ENCODE data around the gene PCGF3. TPM values are rescaled to one million over a fixed set of nuclear protein-coding genes. Genes with fewer than 3 reads are reported as not detected.

The PCGF3 gene
- total and polyA plus RNA-seq, 2 experiments from 2014 or later = 21.0 to 26.0 TPM

DNA sequence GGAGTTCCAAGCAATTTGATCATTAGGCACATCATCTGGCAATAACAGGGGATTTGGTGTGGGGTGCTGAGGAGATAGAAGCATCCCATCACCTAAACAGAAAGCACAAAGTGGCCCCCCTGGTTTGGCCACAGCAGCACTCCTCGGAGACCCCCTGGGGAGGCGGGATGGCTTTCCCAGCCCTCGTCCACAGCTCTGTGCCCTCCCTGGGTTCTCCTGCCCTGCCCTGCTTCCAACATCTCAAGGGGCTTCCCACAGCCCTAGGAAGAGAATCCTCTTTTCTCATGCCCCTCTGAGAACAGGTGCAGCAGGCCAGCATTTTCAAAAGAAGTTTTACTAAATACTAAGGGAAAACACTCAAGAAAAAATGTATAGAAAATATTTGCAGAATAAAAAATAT, 44.4 kb upstream of the PCGF3 start:
- no peak overlapping the region for H2AFZ ChIP-seq
- H3K9ac ChIP-seq = no peak overlapping the region
- H3F3A ChIP-seq (ENCODE audit: insufficient read depth) = no peaks in the 10 kb centered on the region
- no peak overlapping the region for H3K4me3 ChIP-seq
- H3K4me1 ChIP-seq (ENCODE audit: insufficient read depth) = no peaks in the 10 kb centered on the region
- H3K79me2 ChIP-seq (ENCODE audit: insufficient read depth) = no peaks in the 10 kb centered on the region
- H3K4me2 ChIP-seq (ENCODE audit: unreplicated experiment) = no peak overlapping the region
- in situ Hi-C loops (cut with MboI) = no loop called here
- H3K27ac ChIP-seq = no peak overlapping the region
- TF ChIP-seq EZH2 (IDR thresholded peaks at IDR 0.05; ENCODE audit: insufficient read depth, poor library complexity, severe bottlenecking) = no peak
- no peak for TF ChIP-seq EZH2phosphoT487 (IDR thresholded peaks at IDR 0.05; ENCODE audit: insufficient read depth, low read depth)
- no peaks in the 10 kb centered on the region for H3K27me3 ChIP-seq (replicated peaks; ENCODE audit: insufficient read depth)
- H3K36me3 ChIP-seq (ENCODE audit: low read depth) = no peaks in the 10 kb centered on the region
- H3K9me3 ChIP-seq (ENCODE audit: low read depth) = no peaks in the 10 kb centered on the region
- no peak for DNase-seq
- 32 to 45% methylated on average over 3 of the region's 3 CpGs for WGBS, 2 experiments (ENCODE audit: low coverage in 1 of 2, low lambda C conversion rate in 2 of 2, missing lambda C conversion rate in 2 of 2)
- H3K9me2 ChIP-seq (ENCODE audit: insufficient read depth) = no peaks in the 10 kb centered on the region
- no peaks in the 10 kb centered on the region for H4K20me1 ChIP-seq (ENCODE audit: insufficient read depth)

DNA sequence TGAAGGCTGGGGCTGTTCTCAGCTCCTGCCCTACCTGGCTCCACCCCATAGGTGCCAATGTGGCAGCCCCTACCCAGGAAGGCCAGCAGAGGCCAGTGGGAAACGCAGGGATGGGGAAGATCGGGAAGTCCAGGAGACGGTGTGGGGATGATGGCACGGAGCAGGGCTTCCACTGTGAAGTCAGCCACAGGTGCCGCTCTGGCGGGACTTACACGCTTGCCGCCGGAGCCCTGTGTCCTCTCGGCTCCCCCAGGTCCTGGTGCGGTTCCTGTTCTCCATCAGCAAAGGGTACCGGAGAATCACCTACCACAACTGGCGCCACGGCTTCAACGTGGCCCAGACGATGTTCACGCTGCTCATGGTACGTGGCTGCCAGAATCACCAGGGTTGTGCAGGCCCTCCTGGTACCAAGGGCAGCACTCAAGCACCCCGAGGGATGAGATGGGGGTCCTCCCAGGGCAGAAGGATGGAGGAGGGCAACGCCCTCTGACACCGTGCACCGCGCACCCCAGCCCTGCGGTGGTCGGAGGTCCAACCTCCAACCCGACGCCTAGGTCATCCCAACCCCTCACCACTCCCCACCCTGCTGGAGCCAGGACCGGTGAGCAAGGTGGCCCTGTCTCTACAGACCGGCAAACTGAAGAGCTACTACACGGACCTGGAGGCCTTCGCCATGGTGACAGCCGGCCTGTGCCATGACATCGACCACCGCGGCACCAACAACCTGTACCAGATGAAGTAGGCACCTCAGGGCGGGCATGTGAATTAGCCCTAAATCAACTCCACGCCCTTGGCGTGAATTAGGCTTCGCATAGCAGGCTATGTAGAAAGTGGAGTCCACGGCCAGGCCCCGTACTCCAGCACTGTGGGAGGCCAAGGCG, 43.5 kb upstream of the PCGF3 start:
- Histone ChIP-seq H2AFZ (no peak overlapping the region), H3F3A (ENCODE audit: insufficient read depth) (no peaks in the 10 kb centered on the region), H3K9me2 (ENCODE audit: insufficient read depth) (no peaks in the 10 kb centered on the region), H3K27me3 (replicated peaks; ENCODE audit: insufficient read depth) (no peaks in the 10 kb centered on the region), H3K4me3 (no peak overlapping the region), H3K4me1 (ENCODE audit: insufficient read depth) (no peaks in the 10 kb centered on the region), H3K4me2 (ENCODE audit: unreplicated experiment) (no peak overlapping the region), H4K20me1 (ENCODE audit: insufficient read depth) (no peaks in the 10 kb centered on the region), H3K79me2 (ENCODE audit: insufficient read depth) (no peaks in the 10 kb centered on the region), H3K27ac (no peak overlapping the region), H3K9ac (no peak overlapping the region), H3K9me3 (ENCODE audit: low read depth) (no peaks in the 10 kb centered on the region), H3K36me3 (ENCODE audit: low read depth) (no peaks in the 10 kb centered on the region)
- DNase-seq = no peak
- in situ Hi-C loops (cut with MboI) = no loop called here
- 80 to 86% methylated on average over 42 of the region's 42 CpGs for WGBS, 2 experiments (ENCODE audit: low coverage in 1 of 2, low lambda C conversion rate in 2 of 2, missing lambda C conversion rate in 2 of 2)
- TF ChIP-seq EZH2 (IDR thresholded peaks at IDR 0.05; ENCODE audit: insufficient read depth, poor library complexity, severe bottlenecking) = no peak
- no peak for TF ChIP-seq EZH2phosphoT487 (IDR thresholded peaks at IDR 0.05; ENCODE audit: insufficient read depth, low read depth)

DNA sequence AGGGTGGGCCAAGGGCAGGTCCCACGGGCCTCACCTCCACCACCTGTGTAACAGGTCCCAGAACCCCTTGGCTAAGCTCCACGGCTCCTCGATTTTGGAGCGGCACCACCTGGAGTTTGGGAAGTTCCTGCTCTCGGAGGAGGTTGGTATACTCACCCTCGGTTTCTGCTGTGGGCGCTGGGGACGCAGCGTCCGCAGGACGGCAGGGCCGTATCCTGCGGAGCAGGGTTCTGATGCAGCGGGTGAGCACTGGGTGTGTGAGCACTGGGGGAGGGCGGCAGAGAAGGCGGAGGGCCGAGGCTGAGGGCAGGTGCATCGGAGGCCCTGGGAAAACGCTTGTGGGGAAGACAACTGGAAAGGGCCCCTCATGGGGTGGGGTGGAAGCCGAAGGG, 42.6 kb upstream of the PCGF3 start:
- H3K9me3 ChIP-seq (ENCODE audit: low read depth) = no peaks in the 10 kb centered on the region
- TF ChIP-seq EZH2 (IDR thresholded peaks at IDR 0.05; ENCODE audit: insufficient read depth, poor library complexity, severe bottlenecking) = no peak
- no peak for TF ChIP-seq EZH2phosphoT487 (IDR thresholded peaks at IDR 0.05; ENCODE audit: insufficient read depth, low read depth)
- H3K36me3 ChIP-seq (ENCODE audit: low read depth) = no peaks in the 10 kb centered on the region
- no peak overlapping the region for H3K4me3 ChIP-seq
- H3K79me2 ChIP-seq (ENCODE audit: insufficient read depth) = no peaks in the 10 kb centered on the region
- no peaks in the 10 kb centered on the region for H3K9me2 ChIP-seq (ENCODE audit: insufficient read depth)
- H3K27ac ChIP-seq = no peak overlapping the region
- H3K4me1 ChIP-seq (ENCODE audit: insufficient read depth) = no peaks in the 10 kb centered on the region
- H3K4me2 ChIP-seq (ENCODE audit: unreplicated experiment) = no peak overlapping the region
- in situ Hi-C loops (cut with MboI) = no loop called here
- no peak overlapping the region for H3K9ac ChIP-seq
- 36 to 40% methylated on average over 19 to 20 of the region's 20 CpGs for WGBS, 2 experiments (ENCODE audit: low coverage in 1 of 2, low lambda C conversion rate in 2 of 2, missing lambda C conversion rate in 2 of 2)
- no peaks in the 10 kb centered on the region for H4K20me1 ChIP-seq (ENCODE audit: insufficient read depth)
- H3K27me3 ChIP-seq (replicated peaks; ENCODE audit: insufficient read depth) = no peaks in the 10 kb centered on the region
- no peak overlapping the region for H2AFZ ChIP-seq
- no peaks in the 10 kb centered on the region for H3F3A ChIP-seq (ENCODE audit: insufficient read depth)
- DNase-seq = no peak

DNA sequence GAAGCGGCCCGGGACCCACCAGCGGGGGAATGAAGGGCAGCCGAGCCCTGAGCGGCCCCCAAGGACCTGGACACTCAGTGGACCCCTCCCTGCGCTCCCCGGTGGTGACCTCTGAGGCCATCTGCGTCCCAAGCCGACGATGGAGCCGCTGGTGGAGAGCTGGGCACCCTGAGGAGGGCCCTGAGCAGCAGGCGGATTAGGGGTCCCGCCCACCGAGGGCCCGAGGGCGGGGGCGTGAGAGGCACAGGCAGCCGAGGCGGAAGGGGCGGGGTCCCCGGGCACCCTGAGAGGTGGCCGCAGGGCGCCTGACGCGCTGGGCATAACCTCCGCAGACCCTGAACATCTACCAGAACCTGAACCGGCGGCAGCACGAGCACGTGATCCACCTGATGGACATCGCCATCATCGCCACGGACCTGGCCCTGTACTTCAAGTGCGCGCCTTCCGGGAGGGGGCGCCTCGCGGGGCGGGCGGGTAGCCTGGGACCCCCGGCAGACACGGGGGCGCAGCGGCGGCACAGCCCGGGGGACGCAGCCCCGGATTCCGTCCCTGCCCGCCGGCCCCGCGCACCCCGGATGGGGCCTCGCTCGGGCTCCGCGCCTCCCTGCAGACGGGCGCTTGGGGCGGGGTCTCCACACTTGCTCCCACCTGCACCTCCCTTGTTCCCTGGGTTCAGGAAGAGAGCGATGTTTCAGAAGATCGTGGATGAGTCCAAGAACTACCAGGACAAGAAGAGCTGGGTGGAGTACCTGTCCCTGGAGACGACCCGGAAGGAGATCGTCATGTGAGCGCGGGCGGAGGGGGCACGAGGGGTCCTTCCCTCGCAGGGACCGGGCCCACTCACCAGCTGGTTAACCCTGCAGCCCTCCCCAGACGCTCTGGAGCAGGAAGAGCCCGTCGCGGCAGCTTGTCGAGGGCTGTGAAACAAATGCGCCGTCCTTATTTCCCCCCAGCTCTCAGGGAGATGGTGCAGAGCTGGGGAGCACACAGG, 41.9 kb upstream of the PCGF3 start:
- in situ Hi-C loops (cut with MboI) = no loop called here
- no peaks in the 10 kb centered on the region for H3K4me1 ChIP-seq (ENCODE audit: insufficient read depth)
- H4K20me1 ChIP-seq (ENCODE audit: insufficient read depth) = no peaks in the 10 kb centered on the region
- H3K4me3 ChIP-seq = peak overlapping the region; percentile 43
- no peaks in the 10 kb centered on the region for H3K9me2 ChIP-seq (ENCODE audit: insufficient read depth)
- H3K79me2 ChIP-seq (ENCODE audit: insufficient read depth) = no peaks in the 10 kb centered on the region
- H3K9ac ChIP-seq = no peak overlapping the region
- no peaks in the 10 kb centered on the region for H3K27me3 ChIP-seq (replicated peaks; ENCODE audit: insufficient read depth)
- H3K9me3 ChIP-seq (ENCODE audit: low read depth) = no peaks in the 10 kb centered on the region
- H2AFZ ChIP-seq = peak overlapping the region; percentile 33
- WGBS, 2 experiments (ENCODE audit: low coverage in 1 of 2, low lambda C conversion rate in 2 of 2, missing lambda C conversion rate in 2 of 2) = 3 to 5% methylated on average over 69 of the region's 80 CpGs
- TF ChIP-seq EZH2phosphoT487 (IDR thresholded peaks at IDR 0.05; ENCODE audit: insufficient read depth, low read depth) = no peak
- no peak for TF ChIP-seq EZH2 (IDR thresholded peaks at IDR 0.05; ENCODE audit: insufficient read depth, poor library complexity, severe bottlenecking)
- no peak overlapping the region for H3K4me2 ChIP-seq (ENCODE audit: unreplicated experiment)
- no peak for DNase-seq
- no peak overlapping the region for H3K27ac ChIP-seq
- H3F3A ChIP-seq (ENCODE audit: insufficient read depth) = no peaks in the 10 kb centered on the region
- no peaks in the 10 kb centered on the region for H3K36me3 ChIP-seq (ENCODE audit: low read depth)

Data from GM23248 (cell line).